ENCODE measurements around the gene PRIMA1.

The PRIMA1 gene

GRCh38 chr14:93728651-93729016 is 59.7 kb downstream of the PRIMA1 start:
- no peak for FAIRE-seq

GRCh38 chr14:93727917-93728650 is 60.2 kb downstream of the PRIMA1 start:
- FAIRE-seq: no peak

- no peak for FAIRE-seq
These were observed 61.1 kb downstream of the PRIMA1 start for GRCh38 chr14:93727039-93727740.

- no peak for FAIRE-seq
These were observed 62.3 kb downstream of the PRIMA1 start for GRCh38 chr14:93725993-93726392.

GRCh38 chr14:93725002-93725582 is 63.2 kb downstream of the PRIMA1 start:
- FAIRE-seq: no peak

- FAIRE-seq: no peak
These were observed 65.3 kb downstream of the PRIMA1 start for GRCh38 chr14:93723001-93723400.

GRCh38 chr14:93720981-93721483 is 67.3 kb downstream of the PRIMA1 start:
- no peak for FAIRE-seq

- FAIRE-seq: no peak
These were observed 68.0 kb downstream of the PRIMA1 start for GRCh38 chr14:93720076-93720815.

- FAIRE-seq: no peak
These were observed 69.0 kb downstream of the PRIMA1 start for GRCh38 chr14:93719256-93719655.

- FAIRE-seq: no peak
These were observed 70.5 kb downstream of the PRIMA1 start for GRCh38 chr14:93717668-93718320.

GRCh38 chr14:93716746-93717667 is 71.3 kb downstream of the PRIMA1 start:
- FAIRE-seq: no peak

- FAIRE-seq: no peak
These were observed 72.1 kb downstream of the PRIMA1 start for GRCh38 chr14:93716002-93716745.

GRCh38 chr14:93715279-93715927 is 72.9 kb downstream of the PRIMA1 start:
- no peak for FAIRE-seq

GRCh38 chr14:93714605-93715004 is 73.7 kb downstream of the PRIMA1 start:
- no peak for FAIRE-seq

- FAIRE-seq: no peak
These were observed 74.4 kb downstream of the PRIMA1 start for GRCh38 chr14:93713726-93714405.

- no peak for FAIRE-seq
These were observed 75.2 kb downstream of the PRIMA1 start for GRCh38 chr14:93712838-93713724.

GRCh38 chr14:93712079-93712837 is 76.0 kb downstream of the PRIMA1 start:
- no peak for FAIRE-seq

GRCh38 chr14:93709249-93709648 is 79.0 kb downstream of the PRIMA1 start:
- no peak for FAIRE-seq
